H9 (cell line): Measurements from ENCODE around the gene ITGAE. TPM values are rescaled to one million over a fixed set of nuclear protein-coding genes. Genes with fewer than 3 reads are reported as not detected.
A peak's percentile ranks its signal among the peaks of the same experiment; 100 is the strongest.

Source experiments
- DNase-seq: peaks from one replicate; pipeline ENCODE4 v3.0.0-alpha.2; 2017
- H2AFZ ChIP-seq: one replicate; pipeline ENCODE4 v1.6.1; 2013; ENCODE audit warnings: mild to moderate bottlenecking, low read length, control low read depth, moderate library complexity
- H2AK5ac ChIP-seq: 2 replicates; pipeline ENCODE4 v1.6.1; 2013; ENCODE audit warnings: low read length, control low read depth, mixed read lengths; ENCODE audit not compliant: insufficient read length
- H2BK120ac ChIP-seq: one replicate; pipeline ENCODE4 v1.6.1; 2013; ENCODE audit warnings: low read depth, mild to moderate bottlenecking, low read length, control low read depth, inconsistent platforms; ENCODE audit not compliant: poor library complexity, severe bottlenecking
- H2BK12ac ChIP-seq: 2 replicates; pipeline ENCODE4 v1.6.1; 2013; ENCODE audit warnings: low read length, control low read depth, mixed read lengths, low read depth; ENCODE audit not compliant: insufficient read length
- H2BK15ac ChIP-seq: 2 replicates; pipeline ENCODE4 v1.6.1; 2013; ENCODE audit warnings: low read depth, low read length, control low read depth
- H2BK20ac ChIP-seq: one replicate; pipeline ENCODE4 v1.6.1; 2013; ENCODE audit warnings: low read depth, mild to moderate bottlenecking, low read length, control low read depth, inconsistent platforms; ENCODE audit not compliant: poor library complexity, severe bottlenecking
- H2BK5ac ChIP-seq: 2 replicates; pipeline ENCODE4 v1.6.1; 2013; ENCODE audit warnings: low read length, control low read depth, mixed read lengths; ENCODE audit not compliant: insufficient read length
- H3K14ac ChIP-seq: 2 replicates; pipeline ENCODE4 v1.6.1; 2013; ENCODE audit warnings: low read length, control low read depth; ENCODE audit not compliant: insufficient read depth
- H3K18ac ChIP-seq: 2 replicates; pipeline ENCODE4 v1.6.1; 2013; ENCODE audit warnings: low read depth, mild to moderate bottlenecking, mixed read lengths, low read length, control low read depth; ENCODE audit not compliant: insufficient read length
- H3K23ac ChIP-seq: 2 replicates; pipeline ENCODE4 v1.6.1; 2013; ENCODE audit warnings: low read length, control low read depth, mixed read lengths, low read depth; ENCODE audit not compliant: insufficient read length
- H3K23me2 ChIP-seq: 2 replicates; pipeline ENCODE4 v1.6.1; 2013; ENCODE audit warnings: low read depth, mild to moderate bottlenecking, mixed read lengths, low read length, control low read depth; ENCODE audit not compliant: insufficient read length, poor library complexity, severe bottlenecking
- H3K27ac ChIP-seq: 2 replicates; pipeline ENCODE4 v1.5.1; 2013; ENCODE audit warnings: low read length, control low read depth, mixed read lengths, low read depth; ENCODE audit not compliant: insufficient read length
- H3K27me3 ChIP-seq: 2 replicates; pipeline ENCODE4 v1.6.1; 2013; ENCODE audit warnings: low read length, control low read depth, inconsistent platforms; ENCODE audit not compliant: insufficient read depth
- H3K4ac ChIP-seq: 2 replicates; pipeline ENCODE4 v1.6.1; 2013; ENCODE audit warnings: low read depth, mild to moderate bottlenecking, control low read depth, inconsistent platforms, low read length, moderate library complexity
- H3K4me1 ChIP-seq: 2 replicates; pipeline ENCODE4 v1.6.1; 2013; ENCODE audit warnings: low read length, control low read depth, inconsistent platforms; ENCODE audit not compliant: insufficient read depth
- H3K4me2 ChIP-seq: 2 replicates; pipeline ENCODE4 v1.6.1; 2013; ENCODE audit warnings: low read length, control low read depth, mixed read lengths; ENCODE audit not compliant: insufficient read length, insufficient read depth
- H3K56ac ChIP-seq: 2 replicates; pipeline ENCODE4 v1.6.1; 2013; ENCODE audit warnings: low read depth, mild to moderate bottlenecking, mixed read lengths, low read length, control low read depth; ENCODE audit not compliant: insufficient read length
- H3K79me1 ChIP-seq: 2 replicates; pipeline ENCODE4 v1.6.1; 2013; ENCODE audit warnings: low read depth, mild to moderate bottlenecking, moderate library complexity, low read length, control low read depth, inconsistent platforms; ENCODE audit not compliant: insufficient read depth, poor library complexity, severe bottlenecking
- H3K79me2 ChIP-seq: 2 replicates; pipeline ENCODE4 v1.6.1; 2013; ENCODE audit warnings: low read length, control low read depth, inconsistent platforms; ENCODE audit not compliant: insufficient read depth
- H3K9ac ChIP-seq: 2 replicates; pipeline ENCODE4 v1.6.1; 2013; ENCODE audit warnings: low read length, control low read depth, mixed read lengths; ENCODE audit not compliant: insufficient read length; ENCODE audit errors: extremely low read depth
- H3K9me3 ChIP-seq: one replicate; pipeline ENCODE4 v1.6.1; 2013; ENCODE audit warnings: low read depth, low read length, inconsistent platforms; ENCODE audit not compliant: control insufficient read depth
- H3T11ph ChIP-seq: one replicate; pipeline ENCODE4 v1.6.1; 2013; ENCODE audit warnings: mild to moderate bottlenecking, low read length, control low read depth, inconsistent platforms
- H4K20me1 ChIP-seq: one replicate; pipeline ENCODE4 v1.6.1; 2013; ENCODE audit not compliant: control insufficient read depth, insufficient read length, insufficient read depth
- H4K5ac ChIP-seq: 2 replicates; pipeline ENCODE4 v1.6.1; 2013; ENCODE audit warnings: low read depth, mild to moderate bottlenecking, mixed read lengths, low read length, control low read depth; ENCODE audit not compliant: insufficient read length
- H4K8ac ChIP-seq: replicated peaks from 2 replicates; pipeline ENCODE4 v1.6.1; 2013; ENCODE audit warnings: low read length, control low read depth, mixed read lengths, low read depth; ENCODE audit not compliant: insufficient read length
- H4K91ac ChIP-seq: 2 replicates; pipeline ENCODE4 v1.6.1; 2013; ENCODE audit warnings: low read depth, mild to moderate bottlenecking, moderate library complexity, mixed read lengths, low read length, control low read depth; ENCODE audit not compliant: insufficient read length
- H3K27ac Mint-ChIP-seq, 3 experiments: 2 replicates in 2 of 3; 3 replicates in 1 of 3; pipeline ENCODE4 v1.8.0; 2020 to 2021; ENCODE audit warnings: mixed read lengths in 3 of 3, mild to moderate bottlenecking in 1 of 3, moderate library complexity in 1 of 3
- H3K27me3 Mint-ChIP-seq: 2 replicates; pipeline ENCODE4 v1.8.0; 2021; ENCODE audit warnings: low read depth, mild to moderate bottlenecking, moderate library complexity, mixed read lengths
- H3K36me3 Mint-ChIP-seq, 3 experiments: 2 replicates in 2 of 3; 3 replicates in 1 of 3; pipeline ENCODE4 v1.8.0; 2020 to 2021; ENCODE audit warnings: low read depth in 3 of 3, mixed read lengths in 3 of 3; ENCODE audit not compliant: insufficient read depth in 1 of 3
- H3K4me1 Mint-ChIP-seq, 2 experiments: 2 replicates each; pipeline ENCODE4 v1.8.0; 2020; ENCODE audit warnings: mixed read lengths in 2 of 2
- H3K4me3 Mint-ChIP-seq, 2 experiments: 2 replicates in 1 of 2; 3 replicates in 1 of 2; pipeline ENCODE4 v1.8.0; 2020 to 2021; ENCODE audit warnings: mild to moderate bottlenecking in 2 of 2, mixed read lengths in 2 of 2, moderate library complexity in 1 of 2
- H3K9me3 Mint-ChIP-seq, 2 experiments: 2 replicates in 1 of 2; 3 replicates in 1 of 2; pipeline ENCODE4 v1.8.0; 2020; ENCODE audit warnings: mild to moderate bottlenecking in 2 of 2, mixed read lengths in 2 of 2, moderate library complexity in 1 of 2
- CTCF ChIP-seq: fragments of 200-600 bp; sonication (generic); conservative IDR thresholded peaks from 3 replicates; pipeline ENCODE4 v1.8.0; 2021; ENCODE audit warnings: antibody characterized with exemption, mild to moderate bottlenecking
- WGBS: extraction: QIAGEN DNeasy Blood & Tissue Kit; methylation state at CpG from one replicate; pipeline ENCODE4 v1.1.7; 2013; ENCODE audit warnings: missing lambda C conversion rate, low lambda C conversion rate, mixed read lengths; ENCODE audit not compliant: insufficient read length; ENCODE audit errors: extremely low coverage; 5-methylcytosine and 5-hydroxymethylcytosine counted together
- total RNA-seq: library from RNA; stranded (reverse); gene quantifications from 2 replicates; pipeline ENCODE4 v1.2.1, GENCODE V29; 2021

ITGAE gene
- total RNA-seq, 1 experiment from 2014 or later = 23.5 TPM

- H3K4me1 Mint-ChIP-seq = peaks cover 5 to 9% of the 10 kb centered on the region in 2 experiments
- no peak overlapping the region for H4K8ac ChIP-seq
- no peak for DNase-seq
- no peak overlapping the region for H2BK5ac ChIP-seq
- H2BK20ac ChIP-seq = no peak overlapping the region
- no peak overlapping the region for H2BK12ac ChIP-seq
- no peak for TF ChIP-seq CTCF
- H4K20me1 ChIP-seq = peaks cover 3% of the 10 kb centered on the region
- no peak overlapping the region for H3K27ac Mint-ChIP-seq
- no peak overlapping the region for H3K27ac ChIP-seq
- H2BK15ac ChIP-seq = no peak overlapping the region
- peaks cover 44% of the 10 kb centered on the region for H3K27me3 Mint-ChIP-seq
- no peak overlapping the region for H3K23ac ChIP-seq
- no peak overlapping the region for H2BK120ac ChIP-seq
- no peaks in the 10 kb centered on the region for H3K79me2 ChIP-seq
- H4K91ac ChIP-seq = no peak overlapping the region
- no peak overlapping the region for H3K56ac ChIP-seq
- no peak overlapping the region for H2AFZ ChIP-seq
- H4K5ac ChIP-seq = no peak overlapping the region
- H3K4ac ChIP-seq = no peak overlapping the region
- H3K4me2 ChIP-seq = peak overlapping the region; percentile 46
- H3K9me3 Mint-ChIP-seq = no peaks in the 10 kb centered on the region; a peak in 1 of 5 replicates
- no peaks in the 10 kb centered on the region for H3K36me3 Mint-ChIP-seq
- H3K79me1 ChIP-seq = no peaks in the 10 kb centered on the region
- H3K4me3 Mint-ChIP-seq = peak overlapping the region; percentile 63 to 76
- no peaks in the 10 kb centered on the region for H3K27me3 ChIP-seq
- H3K9me3 ChIP-seq = no peaks in the 10 kb centered on the region
- no peak overlapping the region for H2AK5ac ChIP-seq
- WGBS = no CpG with 5 or more reads among the region's 17 CpGs
- H3K14ac ChIP-seq = no peak overlapping the region
- peaks cover 4% of the 10 kb centered on the region for H3K23me2 ChIP-seq
- H3K4me1 ChIP-seq = no peaks in the 10 kb centered on the region
- no peak overlapping the region for H3K18ac ChIP-seq
- no peak overlapping the region for H3K9ac ChIP-seq
- H3T11ph ChIP-seq = no peak overlapping the region
Measured at GRCh38 chr17:3695129-3695722, 105.8 kb downstream of the ITGAE start.
